PC-3 (cell line): Measurements from ENCODE around the gene APIP. TPM values are rescaled to one million over a fixed set of nuclear protein-coding genes. Genes with fewer than 3 reads are reported as not detected.
A peak's percentile ranks its signal among the peaks of the same experiment; 100 is the strongest.
"Not testable (repeated sequence)": the region's sequence is repeated elsewhere in the genome, so short reads cannot be mapped to it uniquely, and the experiment has no call there.

Experiments
- ATAC-seq: fragments of 200-7000 bp; cut with Tn5 transposase; 2 replicates; pipeline ENCODE4 v1.9.1; 2020; ENCODE audit warnings: mild to moderate bottlenecking, moderate library complexity
- BruUV-seq: library from RNA; stranded (reverse); fragments of 400-500 nt; replicated peaks from 2 replicates; lab custom pipeline; 2021; lab: Mats Ljungman, UMichigan
- CTCF ChIA-PET: fragments of 300-600 bp; sonication (Branson Sonifier 250); formaldehyde crosslinking; loops from one replicate; lab custom pipeline; 2022; ENCODE audit warnings: antibody characterized with exemption; lab: Charles Lee
- POLR2A ChIA-PET: fragments of 300-600 bp; sonication (Branson Sonifier 250); formaldehyde crosslinking; loops from one replicate; lab custom pipeline; 2022; ENCODE audit warnings: antibody characterized with exemption; ENCODE audit not compliant: unreplicated experiment; lab: Charles Lee
- DNase-seq: peaks from one replicate; pipeline ENCODE4 v3.0.0-alpha.2; 2015
- H2AFZ ChIP-seq: fragments of 300-600 bp; sonication (generic); 2 replicates; pipeline ENCODE4 v1.6.0; 2016; ENCODE audit warnings: antibody characterized with exemption, low read length
- H3F3A ChIP-seq: fragments of 300-600 bp; sonication (generic); one replicate; pipeline ENCODE4 v1.6.0; 2017; ENCODE audit warnings: antibody characterized with exemption, low read length, control low read depth, mild to moderate bottlenecking; ENCODE audit not compliant: unreplicated experiment
- H3K27ac ChIP-seq: fragments of 300-600 bp; sonication (generic); 2 replicates; pipeline ENCODE4 v1.5.1; 2016; ENCODE audit warnings: mild to moderate bottlenecking, low read length
- H3K27me3 ChIP-seq: fragments of 300-600 bp; sonication (generic); 2 replicates; pipeline ENCODE4 v1.6.1; 2016; ENCODE audit warnings: low read length, mixed read lengths
- H3K36me3 ChIP-seq: fragments of 300-600 bp; sonication (generic); 2 replicates; pipeline ENCODE4 v1.6.1; 2016; ENCODE audit warnings: low read depth, mixed run types, low read length, mixed read lengths
- H3K4me1 ChIP-seq: fragments of 300-600 bp; sonication (generic); 2 replicates; pipeline ENCODE4 v1.5.1; 2016; ENCODE audit warnings: low read length; ENCODE audit not compliant: insufficient read depth
- H3K4me2 ChIP-seq: fragments of 300-600 bp; sonication (generic); 2 replicates; pipeline ENCODE4 v1.6.0; 2016; ENCODE audit warnings: low read length
- H3K4me3 ChIP-seq: fragments of 300-600 bp; sonication (generic); 2 replicates; pipeline ENCODE4 v1.5.1; 2016; ENCODE audit warnings: mild to moderate bottlenecking, low read length, mixed read lengths
- H3K79me2 ChIP-seq: fragments of 300-600 bp; sonication (generic); 2 replicates; pipeline ENCODE4 v1.6.1; 2017; ENCODE audit warnings: low read length, mixed read lengths
- H3K9ac ChIP-seq: fragments of 300-600 bp; sonication (generic); 2 replicates; pipeline ENCODE4 v1.6.0; 2016; ENCODE audit warnings: mild to moderate bottlenecking, low read length
- H3K9me2 ChIP-seq: fragments of 300-600 bp; sonication (generic); replicated peaks from 2 replicates; pipeline ENCODE4 v1.6.1; 2016; ENCODE audit warnings: mixed run types, low read length, mixed read lengths
- H3K9me3 ChIP-seq: fragments of 300-600 bp; sonication (generic); 2 replicates; pipeline ENCODE4 v1.6.1; 2016; ENCODE audit warnings: low read length, mixed read lengths
- H4K20me1 ChIP-seq: fragments of 300-600 bp; sonication (generic); 2 replicates; pipeline ENCODE4 v1.6.1; 2016; ENCODE audit warnings: low read length, mixed read lengths
- EZH2 ChIP-seq: fragments of 300-600 bp; sonication (generic); IDR thresholded peaks from one replicate; pipeline ENCODE4 v1.6.1; 2017; ENCODE audit warnings: antibody characterized with exemption, mild to moderate bottlenecking, low read length; ENCODE audit not compliant: unreplicated experiment
- EZH2phosphoT487 ChIP-seq: fragments of 300-600 bp; sonication (generic); IDR thresholded peaks from 2 replicates; pipeline ENCODE4 v1.6.1; 2018; ENCODE audit warnings: mild to moderate bottlenecking, antibody characterized with exemption, low read length, borderline replicate concordance
- intact Hi-C: fragments of 100-400 bp; cut with micrococcal nuclease; formaldehyde crosslinking; loops from 2 replicates; pipeline ENCODE4 v1.9.0; 2023
- total RNA-seq: library from RNA; depleted of rRNA; stranded (reverse); fragments of >200 nt; gene quantifications from 2 replicates; pipeline ENCODE4 v1.2.3, GENCODE V29; 2014
- TF ChIP-seq, protein P1 (sequence below): fragments of 300-600 bp; sonication (generic); conservative IDR thresholded peaks from 2 replicates; pipeline ENCODE4 v1.5.1; 2017; ENCODE audit warnings: antibody characterized with exemption, low read depth, mild to moderate bottlenecking, low read length

The APIP gene
- total RNA-seq, 1 experiment from 2014 or later = 35.3 TPM

- Histone ChIP-seq H3K27me3 (no peaks in the 10 kb centered on the region), H3K9me3 (no peaks in the 10 kb centered on the region), H3K4me2 (no peak overlapping the region), H4K20me1 (no peaks in the 10 kb centered on the region), H3K4me1 (peaks cover 15% of the 10 kb centered on the region), H3K36me3 (no peaks in the 10 kb centered on the region; the same call in 1 of the 2 replicates), H2AFZ (no peak overlapping the region), H3K9ac (no peak overlapping the region), H3K27ac (no peak overlapping the region), H3K4me3 (no peak overlapping the region), H3K9me2 (no peaks in the 10 kb centered on the region), H3F3A (no peaks in the 10 kb centered on the region), H3K79me2 (peaks cover 87% of the 10 kb centered on the region)
- ChIA-PET POLR2A (no interaction called here), CTCF (no interaction called here)
- TF ChIP-seq EZH2 = no peak
- no peak for ATAC-seq
- BruUV-seq = no TSS peak
- intact Hi-C loops = loop anchor here (10.0 kb wide), 1 partner anchor 564 kb away; no protein-coding TSS in a partner anchor
- DNase-seq = no peak
Measured at GRCh38 chr11:34921156-34921555, 5.0 kb upstream of the APIP start.

GRCh38 chr11:34916843-34917770 lies 928 bp upstream of the APIP start:
- H3K4me2 ChIP-seq = peak overlapping the region; percentile 91
- CTCF ChIA-PET = interaction anchor here (0.6 kb wide), 1 partner anchor 449 kb away, joined by 7 read pairs; no protein-coding TSS in a partner anchor
- peaks cover 3% of the 10 kb centered on the region; the same call in 1 of the 2 replicates for H3K36me3 ChIP-seq
- no peak for TF ChIP-seq EZH2
- intact Hi-C loops = loop anchor here (1.0 kb wide), 1 partner anchor 160 kb away; no protein-coding TSS in a partner anchor
- H3K9me3 ChIP-seq = no peaks in the 10 kb centered on the region
- H3K9ac ChIP-seq = peak overlapping the region; percentile 96
- H3F3A ChIP-seq = no peaks in the 10 kb centered on the region
- H3K79me2 ChIP-seq = peaks cover 81% of the 10 kb centered on the region
- POLR2A ChIA-PET = interaction anchor here (0.6 kb wide), 2 partner anchors 112 to 262 kb away, joined by 3 read pairs; no protein-coding TSS in a partner anchor
- peak overlapping the region; percentile 61 for H3K27ac ChIP-seq
- H2AFZ ChIP-seq = peak overlapping the region; percentile 77
- H3K9me2 ChIP-seq = no peaks in the 10 kb centered on the region
- H3K27me3 ChIP-seq = no peaks in the 10 kb centered on the region
- peak; percentile 22 for DNase-seq
- BruUV-seq = TSS peak; percentile 59
- peak overlapping the region; percentile 96 for H3K4me3 ChIP-seq
- peak; percentile 18 for ATAC-seq
- peaks cover 19% of the 10 kb centered on the region for H3K4me1 ChIP-seq
- H4K20me1 ChIP-seq = no peaks in the 10 kb centered on the region

GRCh38 chr11:34915136-34916014 lies 804 bp downstream of the APIP start:
- BruUV-seq = TSS peak; percentile 53
- peaks cover 3% of the 10 kb centered on the region; the same call in 1 of the 2 replicates for H3K36me3 ChIP-seq
- intact Hi-C loops = loop anchor here (1.0 kb wide), 1 partner anchor 158 kb away; no protein-coding TSS in a partner anchor
- H3K79me2 ChIP-seq = peaks cover 77% of the 10 kb centered on the region
- H3K4me2 ChIP-seq = peak overlapping the region; percentile 96
- peak overlapping the region; percentile 96 for H3K9ac ChIP-seq
- CTCF ChIA-PET = interaction anchor here (0.6 kb wide), 1 partner anchor 487 kb away, joined by 3 read pairs; no protein-coding TSS in a partner anchor
- H3K4me1 ChIP-seq = peaks cover 19% of the 10 kb centered on the region
- H3K9me3 ChIP-seq = no peaks in the 10 kb centered on the region
- POLR2A ChIA-PET = interaction anchor here (0.6 kb wide), 3 partner anchors 55 to 461 kb away, joined by 3 to 4 read pairs (median 4); no protein-coding TSS in a partner anchor
- H3K27me3 ChIP-seq = no peaks in the 10 kb centered on the region
- DNase-seq = no peak
- H3F3A ChIP-seq = no peaks in the 10 kb centered on the region
- peak; percentile 1 for ATAC-seq
- TF ChIP-seq, protein P1, sequence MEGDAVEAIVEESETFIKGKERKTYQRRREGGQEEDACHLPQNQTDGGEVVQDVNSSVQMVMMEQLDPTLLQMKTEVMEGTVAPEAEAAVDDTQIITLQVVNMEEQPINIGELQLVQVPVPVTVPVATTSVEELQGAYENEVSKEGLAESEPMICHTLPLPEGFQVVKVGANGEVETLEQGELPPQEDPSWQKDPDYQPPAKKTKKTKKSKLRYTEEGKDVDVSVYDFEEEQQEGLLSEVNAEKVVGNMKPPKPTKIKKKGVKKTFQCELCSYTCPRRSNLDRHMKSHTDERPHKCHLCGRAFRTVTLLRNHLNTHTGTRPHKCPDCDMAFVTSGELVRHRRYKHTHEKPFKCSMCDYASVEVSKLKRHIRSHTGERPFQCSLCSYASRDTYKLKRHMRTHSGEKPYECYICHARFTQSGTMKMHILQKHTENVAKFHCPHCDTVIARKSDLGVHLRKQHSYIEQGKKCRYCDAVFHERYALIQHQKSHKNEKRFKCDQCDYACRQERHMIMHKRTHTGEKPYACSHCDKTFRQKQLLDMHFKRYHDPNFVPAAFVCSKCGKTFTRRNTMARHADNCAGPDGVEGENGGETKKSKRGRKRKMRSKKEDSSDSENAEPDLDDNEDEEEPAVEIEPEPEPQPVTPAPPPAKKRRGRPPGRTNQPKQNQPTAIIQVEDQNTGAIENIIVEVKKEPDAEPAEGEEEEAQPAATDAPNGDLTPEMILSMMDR = no peak
- TF ChIP-seq EZH2phosphoT487 (no peak), EZH2 (no peak)
- H4K20me1 ChIP-seq = no peaks in the 10 kb centered on the region
- peak overlapping the region; percentile 97 for H2AFZ ChIP-seq
- H3K27ac ChIP-seq = peak overlapping the region; percentile 80
- no peaks in the 10 kb centered on the region for H3K9me2 ChIP-seq
- H3K4me3 ChIP-seq = peak overlapping the region; percentile 96

DNA sequence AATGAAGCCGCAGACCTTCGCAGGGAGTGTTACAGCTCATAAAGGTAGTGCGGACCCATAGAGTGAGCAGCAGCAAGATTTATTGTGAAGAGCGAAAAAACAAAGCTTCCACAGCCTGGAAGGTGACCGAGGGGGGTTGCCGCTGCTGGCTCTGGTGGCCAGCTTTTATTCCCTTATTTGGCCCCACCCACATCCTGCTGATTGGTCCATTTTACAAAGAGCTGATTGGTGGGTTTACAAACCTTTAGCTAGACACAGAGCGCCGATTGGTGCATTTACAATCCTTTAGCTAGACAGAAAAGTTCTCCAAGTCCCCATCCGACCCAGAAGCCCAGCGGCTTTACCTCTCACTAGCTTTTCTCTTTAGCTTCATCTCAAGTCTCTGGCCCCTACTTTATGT lies 2.6 kb downstream of the APIP start:
- ATAC-seq, H3F3A ChIP-seq, DNase-seq, H3K9me3 ChIP-seq, H3K4me3 ChIP-seq, H3K27ac ChIP-seq, POLR2A ChIA-PET, CTCF ChIA-PET, H3K36me3 ChIP-seq, BruUV-seq, intact Hi-C loops, H3K4me2 ChIP-seq, H4K20me1 ChIP-seq, H3K9me2 ChIP-seq, H3K9ac ChIP-seq, H3K27me3 ChIP-seq, H2AFZ ChIP-seq: not testable (repeated sequence)
- peaks cover 59% of the 10 kb centered on the region for H3K79me2 ChIP-seq
- H3K4me1 ChIP-seq = peaks cover 17% of the 10 kb centered on the region
